GM19099 (cell line): ENCODE measurements around the gene TMEM250.

Experiments used
- POLR2A ChIP-seq: IDR thresholded peaks from 3 replicates; pipeline ENCODE4 v1.6.1; 2011; ENCODE audit warnings: low read depth; ENCODE audit not compliant: insufficient read length; ENCODE audit errors: extremely low read depth

TMEM250 gene

DNA sequence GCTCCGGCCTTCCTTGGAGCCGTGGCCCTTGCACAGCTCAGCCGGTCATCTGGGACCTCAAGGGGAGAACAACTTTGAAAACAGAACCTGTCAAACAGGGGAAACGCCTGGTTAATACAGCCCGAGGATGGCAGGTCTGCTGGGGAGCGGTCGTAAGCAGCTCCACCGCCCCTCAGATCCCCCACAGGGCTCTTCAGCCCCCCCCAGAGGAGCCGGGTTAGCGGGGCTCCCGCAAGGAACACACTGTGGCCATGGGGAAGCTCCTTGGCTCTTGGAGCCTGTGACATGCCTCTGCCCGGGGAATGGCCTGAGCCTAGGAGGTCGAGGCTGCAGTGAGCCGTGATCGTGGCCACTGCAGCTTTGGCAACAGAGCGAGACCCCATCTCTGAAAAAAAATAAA is 6.8 kb downstream of the TMEM250 start:
- TF ChIP-seq POLR2A: no peak

DNA sequence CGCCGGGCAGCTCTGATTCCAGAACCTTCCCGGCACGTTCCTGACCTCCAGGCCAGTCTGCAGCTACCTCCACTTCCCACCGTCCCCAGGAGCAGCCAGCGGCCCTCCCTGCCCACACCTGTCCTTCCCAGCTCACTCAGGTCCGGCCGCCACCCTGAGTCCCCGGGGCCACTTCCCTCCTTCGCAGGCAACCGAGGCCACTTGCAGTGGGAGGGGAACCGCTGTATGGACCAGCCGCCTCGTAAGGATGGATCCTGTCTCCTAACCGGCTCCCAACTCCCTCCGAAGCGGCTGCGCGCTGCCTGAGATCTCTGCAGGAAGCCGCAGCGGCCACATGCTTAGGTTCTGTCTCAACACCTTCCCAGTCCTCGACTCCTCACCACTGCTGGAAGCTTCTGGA is 7.5 kb downstream of the TMEM250 start:
- TF ChIP-seq POLR2A: no peak

DNA sequence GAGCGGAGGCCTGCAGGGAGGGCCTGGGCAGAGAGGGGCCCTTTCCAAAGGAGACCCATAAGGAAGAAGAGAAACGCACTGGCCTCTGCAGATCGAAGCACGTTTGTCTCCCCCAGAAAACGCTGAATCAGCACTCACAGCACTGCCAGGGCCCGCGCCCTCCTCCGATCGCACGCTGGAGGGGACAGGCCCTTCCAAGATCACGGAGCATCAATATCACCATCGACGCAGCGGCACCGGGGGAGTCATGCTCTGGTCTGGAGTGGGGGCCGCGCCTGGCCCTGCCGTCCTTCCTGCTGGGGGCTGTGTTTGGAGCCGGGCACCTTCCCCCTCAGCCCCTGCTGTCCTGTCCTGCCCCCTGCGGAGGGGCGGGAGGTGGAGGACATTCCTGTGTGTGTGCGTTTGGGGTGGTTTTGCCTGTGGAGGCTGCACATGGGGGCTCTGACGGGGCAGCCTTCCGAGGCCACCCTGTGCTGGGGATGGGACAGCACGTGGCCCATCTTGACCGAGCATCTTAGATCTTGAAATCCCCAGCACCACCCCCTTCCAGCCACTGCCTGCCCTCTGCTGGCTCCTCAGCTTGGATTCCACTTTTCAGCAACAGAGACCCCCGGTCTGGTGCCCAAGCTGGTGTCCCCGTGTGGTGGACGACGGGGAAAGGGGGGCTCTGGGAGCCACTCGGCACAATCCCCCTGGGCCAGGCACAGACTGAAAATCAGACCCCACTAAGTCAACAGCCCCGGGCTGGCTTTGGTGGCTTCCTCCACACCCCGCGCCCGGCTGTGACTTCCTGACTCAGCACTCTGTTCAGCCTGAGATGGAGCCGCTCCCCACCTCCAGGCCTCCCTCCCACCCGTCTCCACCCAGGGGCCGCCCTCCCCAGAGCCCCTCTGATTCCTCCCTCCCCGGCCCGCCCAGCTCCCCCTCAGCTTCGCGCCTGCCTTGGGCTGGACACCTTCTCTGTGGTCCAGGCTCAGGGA is 8.3 kb downstream of the TMEM250 start:
- peak; percentile 28 for TF ChIP-seq POLR2A

DNA sequence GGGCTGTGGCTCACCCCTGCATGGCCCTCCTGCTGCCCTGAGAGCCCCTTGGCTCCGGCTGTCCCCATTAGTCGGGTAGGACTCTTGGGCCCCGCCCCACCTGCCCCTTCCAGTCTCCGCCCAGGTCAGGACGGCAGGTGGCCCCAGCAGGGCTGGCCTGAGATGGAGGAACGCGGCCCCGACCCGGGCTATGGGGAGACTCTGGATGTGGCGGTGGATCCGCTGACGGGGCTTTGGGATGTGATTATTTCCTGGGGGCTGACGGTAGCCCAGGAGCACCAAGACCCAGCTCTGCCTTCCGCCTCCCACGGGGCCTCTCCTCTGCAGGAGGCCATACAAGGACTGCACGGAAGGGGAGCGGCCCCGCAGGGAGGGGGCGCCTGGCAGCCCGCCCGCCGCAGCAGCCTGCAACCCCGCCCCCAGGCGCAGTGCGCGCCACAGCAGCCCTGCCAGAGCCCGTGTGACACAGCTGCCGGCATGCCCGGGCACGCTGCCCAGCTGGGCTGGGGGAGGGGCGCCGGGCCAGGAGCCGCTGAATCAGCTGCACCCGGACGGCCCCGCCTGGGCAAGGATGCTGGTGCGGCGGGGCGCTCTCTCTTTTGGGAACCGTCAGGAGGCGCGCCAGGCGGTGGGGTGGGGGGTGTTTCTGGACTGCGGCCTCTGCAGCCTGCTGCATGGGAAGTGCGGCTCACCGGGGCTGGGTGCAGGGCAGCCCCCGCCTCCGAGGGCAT is 9.2 kb downstream of the TMEM250 start:
- peak; percentile 77 for TF ChIP-seq POLR2A

DNA sequence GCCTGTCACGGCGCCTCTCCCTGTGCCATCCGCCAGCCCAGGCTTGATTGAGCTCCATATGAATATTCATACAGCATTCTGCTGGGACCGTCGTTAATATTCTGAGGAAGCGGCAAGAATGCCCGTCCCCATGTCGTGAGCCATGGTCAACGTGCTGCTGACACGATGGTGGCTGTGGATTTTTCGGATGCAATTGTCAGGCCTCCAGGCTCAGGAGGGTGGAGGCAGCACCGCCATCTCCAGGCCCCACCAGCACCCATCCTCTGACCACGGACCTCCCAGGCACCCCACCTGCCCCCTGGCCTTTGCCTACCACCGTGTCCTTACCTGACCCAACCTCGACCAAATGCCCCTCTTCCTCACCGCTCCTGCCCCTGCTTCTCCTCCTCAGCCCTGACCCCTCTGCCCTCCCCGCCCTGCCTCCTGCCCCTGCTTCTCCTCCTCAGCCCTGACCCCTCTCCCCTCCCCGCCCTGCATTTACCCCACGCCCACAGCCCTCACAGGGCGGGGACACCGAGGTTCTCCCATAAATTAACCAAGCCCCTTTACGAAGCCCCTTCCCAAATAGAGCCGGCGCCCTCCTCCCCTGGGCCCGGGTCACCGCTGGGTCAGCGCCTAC is 9.9 kb downstream of the TMEM250 start:
- no peak for TF ChIP-seq POLR2A

DNA sequence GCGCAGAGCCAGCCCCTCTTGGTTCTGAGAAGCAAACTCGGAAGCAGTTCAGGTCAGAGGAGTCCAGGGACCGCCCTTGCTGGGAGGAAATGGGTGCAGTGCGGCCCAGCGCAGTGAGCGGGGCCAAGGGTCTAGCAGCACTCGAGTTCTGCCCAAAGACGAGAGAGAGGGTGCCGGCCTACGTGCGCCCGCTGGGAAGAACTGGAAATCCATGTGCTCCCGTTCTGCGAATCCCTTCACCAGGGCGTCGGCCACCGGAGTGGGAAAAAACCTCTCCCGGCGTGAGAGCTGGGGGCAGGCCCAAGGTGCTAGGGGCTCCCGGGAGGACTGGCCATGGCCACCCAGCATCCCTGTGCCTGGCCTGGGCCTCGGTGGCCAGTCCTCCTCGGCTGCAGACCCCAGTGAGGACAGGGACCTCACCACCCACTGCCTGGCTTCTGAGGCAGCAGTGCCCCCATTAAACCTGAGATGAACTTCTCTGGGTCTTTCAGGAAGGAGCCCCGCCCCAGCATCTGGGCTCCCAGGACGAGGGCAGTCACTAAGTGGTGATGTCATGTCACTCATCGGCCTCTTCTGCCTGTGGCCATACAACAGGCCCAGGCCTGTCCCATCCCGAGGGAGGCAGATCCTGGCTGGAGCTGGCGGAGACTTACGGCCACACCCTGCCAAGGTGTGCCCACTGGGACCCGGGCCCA is 10.6 kb downstream of the TMEM250 start:
- no peak for TF ChIP-seq POLR2A

DNA sequence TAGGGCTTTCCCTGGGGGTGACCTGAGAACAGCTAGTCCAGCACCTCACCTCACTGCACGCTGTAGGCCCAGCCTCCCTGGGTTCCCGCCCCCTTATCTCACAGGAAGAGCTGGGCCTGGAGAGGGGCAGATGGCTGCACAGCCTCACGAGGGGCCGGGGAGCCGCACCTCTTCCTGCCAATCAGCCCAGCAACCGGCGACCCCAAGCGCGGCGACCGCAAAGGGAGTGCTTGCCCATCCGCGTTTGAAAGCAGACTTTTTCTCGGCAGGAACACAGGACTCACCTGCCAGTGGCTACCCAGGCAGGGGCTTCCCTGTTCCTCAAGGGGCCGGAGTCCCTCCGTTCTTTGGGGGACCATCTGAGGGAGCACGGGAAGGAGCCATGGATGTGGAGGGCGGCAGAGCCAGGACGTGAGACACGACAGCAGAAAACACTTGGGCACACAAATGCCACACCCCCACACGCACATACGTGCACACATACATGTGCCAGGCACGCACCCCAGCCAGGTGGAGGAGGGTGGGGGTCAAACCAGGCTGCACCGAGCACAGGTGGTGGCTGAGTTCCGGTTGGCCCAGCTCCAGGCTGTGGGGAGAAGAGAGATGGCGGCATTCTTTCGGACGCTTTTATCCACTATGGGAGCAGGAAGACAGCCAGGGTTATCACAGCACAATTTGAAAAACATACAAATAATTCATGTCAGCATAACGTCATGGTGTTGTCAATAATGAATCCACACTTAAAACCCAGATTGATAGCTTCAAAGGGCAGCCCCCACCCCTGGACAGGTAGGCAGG is 11.3 kb downstream of the TMEM250 start:
- no peak for TF ChIP-seq POLR2A

DNA sequence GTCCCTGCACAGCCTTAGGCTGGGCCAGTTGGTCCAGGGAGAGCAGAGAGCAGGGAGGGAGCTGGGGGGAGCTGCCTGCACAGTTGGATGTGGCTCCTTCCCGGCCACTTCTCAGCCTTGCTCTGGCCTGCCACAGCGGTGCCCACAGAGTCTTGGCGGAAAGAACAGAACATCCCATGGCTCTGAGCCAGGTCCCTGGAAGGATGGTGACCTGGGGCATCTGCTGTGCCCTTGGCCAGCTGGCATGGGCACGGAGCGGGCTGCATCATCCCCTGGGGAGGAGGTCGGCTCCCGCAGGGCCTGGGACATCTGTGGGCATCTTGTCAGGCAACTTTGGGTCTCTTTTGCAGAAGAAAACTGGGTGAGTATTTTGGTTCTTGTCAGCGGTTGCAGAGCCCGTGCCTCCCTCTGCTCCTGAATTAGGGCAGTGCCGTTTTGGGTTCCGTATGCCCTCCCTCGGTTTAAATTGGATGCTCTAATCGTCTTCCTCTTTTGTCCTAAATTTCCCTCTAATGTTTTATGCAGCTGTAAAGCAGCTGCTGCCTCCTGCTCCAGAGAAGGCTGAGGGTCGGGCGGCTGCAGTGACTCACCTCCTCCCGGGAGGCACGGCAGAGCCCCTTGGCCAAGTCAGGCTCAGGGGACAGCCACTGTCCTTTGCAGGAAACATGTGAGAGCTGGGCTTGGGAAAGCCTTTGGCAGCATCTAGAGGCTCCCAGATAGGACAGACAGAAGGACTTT is 13.1 kb downstream of the TMEM250 start:
- TF ChIP-seq POLR2A: no peak

DNA sequence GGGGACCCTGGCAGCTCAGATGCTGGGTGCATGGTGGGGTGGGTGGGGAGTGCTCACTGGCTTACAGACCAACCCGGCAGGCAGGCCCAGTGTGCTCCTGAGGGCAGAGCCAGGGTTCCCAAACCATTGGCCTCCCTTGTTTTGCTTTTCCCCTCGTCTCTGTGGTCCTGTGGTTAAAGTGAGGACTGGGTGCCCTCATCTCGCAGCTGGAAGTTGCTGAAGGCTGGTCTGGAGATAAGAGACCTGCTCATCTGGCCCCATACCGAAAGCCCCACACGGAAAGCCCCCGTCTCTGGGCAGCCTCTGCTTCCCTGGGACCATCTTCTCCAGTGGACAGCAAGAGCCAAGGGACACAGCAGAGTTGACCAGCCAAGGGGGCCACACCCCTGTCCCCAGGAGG is 13.8 kb downstream of the TMEM250 start:
- no peak for TF ChIP-seq POLR2A

DNA sequence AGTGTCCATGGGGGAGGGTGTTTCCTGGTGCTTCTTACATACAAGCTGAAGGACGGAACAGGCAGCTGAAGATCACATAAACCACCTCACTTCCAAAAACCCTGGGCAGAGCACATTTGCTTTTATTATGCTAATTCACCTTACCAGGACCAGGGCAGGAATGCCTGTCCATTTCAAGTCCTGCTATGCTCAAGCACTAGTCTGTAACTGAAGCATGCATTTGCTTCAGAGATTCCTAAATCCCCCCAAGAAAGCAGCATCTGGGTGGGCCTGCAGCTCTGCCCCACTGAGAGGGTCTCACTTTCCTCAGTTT is 14.2 kb downstream of the TMEM250 start:
- TF ChIP-seq POLR2A: no peak

DNA sequence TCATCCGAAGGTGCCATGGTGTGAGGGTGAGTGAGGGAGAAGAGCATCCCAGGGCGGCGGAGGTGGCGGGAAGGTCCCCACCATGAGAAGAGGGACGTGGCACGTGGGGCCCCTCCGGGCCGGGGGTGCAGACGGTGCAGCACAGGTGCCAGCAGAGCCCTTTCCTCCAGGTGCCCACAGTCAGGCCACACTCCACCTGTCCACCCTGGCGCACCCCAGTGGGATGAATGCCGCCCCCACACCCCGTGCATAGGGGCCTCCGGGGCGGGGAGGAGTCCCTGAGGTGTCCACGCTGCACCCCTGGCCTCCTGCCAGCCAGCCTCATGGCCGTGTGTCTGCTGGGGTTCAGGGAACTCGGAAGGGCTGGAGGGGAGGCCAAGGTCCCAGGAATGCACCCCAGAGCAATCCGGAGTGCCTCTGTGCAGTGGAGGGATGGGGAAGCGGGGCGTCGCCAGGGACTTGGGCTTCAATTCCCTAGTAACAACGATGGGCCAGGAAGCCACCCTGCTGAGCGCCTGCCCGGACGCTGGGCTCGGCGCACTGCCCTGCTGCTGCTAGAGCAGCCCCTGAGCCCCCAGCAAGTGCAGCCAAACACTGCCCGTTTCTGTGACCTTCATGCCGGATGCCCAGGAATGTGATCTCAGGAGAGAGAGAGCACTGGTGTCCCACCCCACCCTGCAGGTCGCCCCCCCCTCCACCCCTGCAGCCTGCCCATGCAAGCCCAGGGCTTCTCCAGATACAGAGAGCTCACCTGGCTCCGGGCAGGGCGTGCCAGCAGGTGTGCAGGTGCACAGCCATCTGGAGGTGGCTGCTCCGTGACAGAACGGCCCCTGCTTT is 14.8 kb downstream of the TMEM250 start:
- no peak for TF ChIP-seq POLR2A

DNA sequence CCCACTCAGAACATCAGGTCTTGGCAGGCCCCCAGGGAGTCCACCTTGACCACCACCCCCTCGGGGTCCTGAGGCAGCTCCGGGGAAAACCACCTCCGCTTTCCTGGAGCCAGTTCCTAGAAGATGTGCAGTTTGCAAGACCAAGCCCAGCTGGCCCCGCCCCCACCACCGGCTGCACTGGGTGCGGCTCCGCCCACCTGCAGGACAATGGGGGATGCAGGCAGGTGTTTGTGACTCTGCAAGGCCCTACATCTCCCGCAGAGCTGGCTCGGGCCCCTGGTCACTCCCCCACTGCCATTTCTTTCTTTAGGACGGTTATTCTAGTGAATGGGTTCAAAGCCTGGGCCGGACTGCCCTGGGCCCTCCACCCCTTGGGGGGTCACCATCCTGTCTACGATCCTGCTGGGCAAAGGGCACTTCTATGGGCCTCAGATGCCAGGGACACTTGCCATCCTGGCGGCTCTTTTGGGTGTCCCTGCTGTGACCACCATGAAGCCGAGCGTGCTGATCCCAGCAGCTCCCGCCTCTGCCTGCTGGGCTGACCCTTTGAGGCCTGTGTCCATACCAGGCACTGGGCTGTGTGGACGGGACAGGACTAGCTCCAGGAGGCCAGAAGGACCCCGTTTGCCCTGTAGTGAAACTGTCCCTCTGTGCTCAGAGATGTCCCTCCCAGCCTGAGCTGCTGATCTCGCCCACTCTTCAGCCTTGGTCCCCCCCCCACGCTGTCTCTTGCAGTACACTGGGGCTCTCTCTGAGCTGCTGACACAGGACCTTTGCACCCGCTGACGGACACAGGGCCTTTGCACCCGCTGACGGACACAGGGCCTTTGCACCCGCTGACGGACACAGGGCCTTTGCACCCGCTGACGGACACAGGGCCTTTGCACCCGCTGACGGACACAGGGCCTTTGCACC is 17.7 kb downstream of the TMEM250 start:
- no peak for TF ChIP-seq POLR2A

DNA sequence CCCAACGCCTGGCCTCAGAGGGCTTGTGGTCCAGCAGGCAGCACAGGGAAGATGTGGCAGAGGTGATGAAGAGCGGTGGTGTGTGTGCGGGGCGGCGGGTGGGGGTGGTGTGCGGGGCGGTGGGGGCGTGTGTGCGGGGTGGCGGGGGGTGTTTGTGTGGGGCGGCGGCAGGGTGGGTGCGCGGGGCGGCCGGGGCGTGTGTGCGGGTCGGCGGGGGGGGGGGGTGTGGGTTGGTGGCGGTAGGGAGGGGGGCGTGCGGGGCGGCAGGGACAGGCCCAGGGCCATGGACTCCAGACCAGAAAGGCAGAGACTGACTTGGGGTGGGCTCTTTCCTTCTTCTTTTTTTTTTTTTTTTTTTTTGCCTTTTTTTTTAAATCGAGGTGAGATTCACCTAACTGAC is 19.1 kb downstream of the TMEM250 start:
- TF ChIP-seq POLR2A: no peak
